Progenitor cell of endocrine pancreas (in vitro differentiated cells): ENCODE measurements around the gene RGS7. TPM values are rescaled to one million over a fixed set of nuclear protein-coding genes. Genes with fewer than 3 reads are reported as not detected.

ENCODE experiments used
- DNase-seq: peaks from one replicate; pipeline ENCODE4 v3.0.0; 2021; ENCODE audit warnings: low spot score; ENCODE audit not compliant: unreplicated experiment
- H3K27ac Mint-ChIP-seq: 2 replicates; pipeline ENCODE4 v1.8.0; 2021; ENCODE audit warnings: mild to moderate bottlenecking, moderate library complexity, mixed read lengths
- H3K27me3 Mint-ChIP-seq: 2 replicates; pipeline ENCODE4 v1.8.0; 2021; ENCODE audit warnings: mixed read lengths
- H3K36me3 Mint-ChIP-seq: 2 replicates; pipeline ENCODE4 v1.8.0; 2022; ENCODE audit warnings: mixed read lengths; ENCODE audit not compliant: insufficient read depth
- H3K4me1 Mint-ChIP-seq: 2 replicates; pipeline ENCODE4 v1.8.0; 2021; ENCODE audit warnings: low read depth, mixed read lengths
- H3K4me3 Mint-ChIP-seq: 2 replicates; pipeline ENCODE4 v1.8.0; 2021; ENCODE audit warnings: low read depth, mild to moderate bottlenecking, moderate library complexity, mixed read lengths
- H3K9me3 Mint-ChIP-seq: 2 replicates; pipeline ENCODE4 v1.8.0; 2021; ENCODE audit warnings: low read depth, mixed read lengths
- total RNA-seq: library from RNA; stranded (reverse); gene quantifications from 2 replicates; pipeline ENCODE4 v1.2.1, GENCODE V29; 2021
- TF ChIP-seq, protein P1 (sequence below): fragments of 200-600 bp; sonication (generic); IDR thresholded peaks from one replicate; pipeline ENCODE4 v1.5.0; 2021; ENCODE audit warnings: antibody characterized with exemption, mild to moderate bottlenecking; ENCODE audit not compliant: unreplicated experiment

RGS7 gene
- total RNA-seq, 1 donor from 2014 or later = 2.4 TPM

DNA sequence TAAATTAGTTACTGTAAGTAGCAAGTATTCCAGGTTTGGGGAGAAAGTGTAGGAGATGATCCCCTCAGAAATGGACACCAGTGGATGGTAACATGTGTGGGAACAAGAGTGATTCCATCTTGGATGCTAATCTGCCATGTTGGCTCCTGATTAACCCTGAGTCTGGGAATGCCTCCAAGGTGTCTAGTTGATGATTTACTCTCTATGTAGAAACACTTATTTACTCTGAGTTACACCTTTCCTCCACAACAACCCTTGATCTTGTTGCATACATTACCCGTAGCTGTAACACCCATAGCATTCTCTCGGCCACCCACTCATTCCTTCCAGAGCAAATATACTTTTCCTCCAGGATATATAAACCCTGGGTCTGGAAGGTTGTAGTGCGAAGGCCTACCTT is 429.2 kb downstream of the RGS7 start:
- Mint-ChIP-seq H3K27ac (no peak overlapping the region), H3K36me3 (no peaks in the 10 kb centered on the region), H3K27me3 (no peaks in the 10 kb centered on the region), H3K9me3 (peaks cover 3% of the 10 kb centered on the region), H3K4me3 (no peak overlapping the region), H3K4me1 (peaks cover 2% of the 10 kb centered on the region)
- TF ChIP-seq, protein P1, sequence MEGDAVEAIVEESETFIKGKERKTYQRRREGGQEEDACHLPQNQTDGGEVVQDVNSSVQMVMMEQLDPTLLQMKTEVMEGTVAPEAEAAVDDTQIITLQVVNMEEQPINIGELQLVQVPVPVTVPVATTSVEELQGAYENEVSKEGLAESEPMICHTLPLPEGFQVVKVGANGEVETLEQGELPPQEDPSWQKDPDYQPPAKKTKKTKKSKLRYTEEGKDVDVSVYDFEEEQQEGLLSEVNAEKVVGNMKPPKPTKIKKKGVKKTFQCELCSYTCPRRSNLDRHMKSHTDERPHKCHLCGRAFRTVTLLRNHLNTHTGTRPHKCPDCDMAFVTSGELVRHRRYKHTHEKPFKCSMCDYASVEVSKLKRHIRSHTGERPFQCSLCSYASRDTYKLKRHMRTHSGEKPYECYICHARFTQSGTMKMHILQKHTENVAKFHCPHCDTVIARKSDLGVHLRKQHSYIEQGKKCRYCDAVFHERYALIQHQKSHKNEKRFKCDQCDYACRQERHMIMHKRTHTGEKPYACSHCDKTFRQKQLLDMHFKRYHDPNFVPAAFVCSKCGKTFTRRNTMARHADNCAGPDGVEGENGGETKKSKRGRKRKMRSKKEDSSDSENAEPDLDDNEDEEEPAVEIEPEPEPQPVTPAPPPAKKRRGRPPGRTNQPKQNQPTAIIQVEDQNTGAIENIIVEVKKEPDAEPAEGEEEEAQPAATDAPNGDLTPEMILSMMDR = no peak
- no peak for DNase-seq

- Mint-ChIP-seq H3K27me3 (no peaks in the 10 kb centered on the region), H3K4me1 (peaks cover 2% of the 10 kb centered on the region), H3K4me3 (no peak overlapping the region), H3K27ac (no peak overlapping the region), H3K9me3 (peaks cover 11% of the 10 kb centered on the region), H3K36me3 (no peaks in the 10 kb centered on the region)
- no peak for DNase-seq
- TF ChIP-seq, protein P1 = no peak
Measured at GRCh38 chr1:240925273-240925672, 431.7 kb downstream of the RGS7 start.

GRCh38 chr1:240917976-240918375 is 439.0 kb downstream of the RGS7 start:
- Mint-ChIP-seq H3K9me3 (peaks cover 13% of the 10 kb centered on the region), H3K36me3 (no peaks in the 10 kb centered on the region), H3K27me3 (no peaks in the 10 kb centered on the region), H3K4me1 (no peaks in the 10 kb centered on the region), H3K4me3 (no peak overlapping the region), H3K27ac (no peak overlapping the region)
- no peak for DNase-seq
- TF ChIP-seq, protein P1 = no peak

DNA sequence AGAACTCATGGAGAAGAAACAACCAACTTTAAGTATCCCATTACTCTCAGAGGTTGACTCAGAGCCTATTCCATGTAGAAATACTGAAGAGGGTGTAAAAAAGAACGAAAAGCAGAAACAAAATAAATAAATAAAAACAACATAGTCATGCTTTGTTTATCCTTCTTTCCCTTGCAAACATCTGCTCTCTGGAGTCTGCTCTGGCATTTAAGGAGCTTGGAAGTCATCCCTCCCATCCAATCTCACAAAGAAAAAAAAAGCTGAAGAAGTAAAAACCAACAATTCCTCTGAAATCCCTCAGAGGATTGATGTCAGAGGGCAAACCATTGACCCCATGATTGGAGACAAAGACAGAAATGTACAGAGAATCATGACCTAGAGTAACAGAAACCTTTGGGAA is 442.5 kb downstream of the RGS7 start:
- no peaks in the 10 kb centered on the region for H3K36me3 Mint-ChIP-seq
- no peak overlapping the region for H3K27ac Mint-ChIP-seq
- H3K4me3 Mint-ChIP-seq = no peak overlapping the region
- H3K27me3 Mint-ChIP-seq = no peaks in the 10 kb centered on the region
- no peak for DNase-seq
- TF ChIP-seq, protein P1 = no peak
- H3K4me1 Mint-ChIP-seq = no peaks in the 10 kb centered on the region
- no peaks in the 10 kb centered on the region for H3K9me3 Mint-ChIP-seq

DNA sequence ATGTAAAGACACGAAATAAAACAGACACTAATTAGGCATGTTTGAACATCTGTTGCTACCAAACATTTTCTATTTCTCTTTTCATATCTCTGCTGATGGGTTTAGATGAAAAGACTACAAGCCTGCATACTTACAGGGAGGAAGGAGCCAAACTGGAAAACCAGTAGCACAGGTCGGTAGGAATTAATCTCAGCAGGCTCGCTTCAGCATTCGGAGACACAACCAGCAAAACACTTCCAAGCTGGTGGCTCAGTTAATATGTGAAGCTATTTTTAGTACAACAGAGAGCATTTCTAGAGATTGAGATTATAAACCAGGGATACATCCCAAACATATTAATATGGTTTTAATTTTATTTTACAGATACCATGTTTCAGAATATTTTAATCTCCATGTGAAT is 444.2 kb downstream of the RGS7 start:
- TF ChIP-seq, protein P1 = no peak
- H3K27me3 Mint-ChIP-seq = no peaks in the 10 kb centered on the region
- DNase-seq = no peak
- H3K27ac Mint-ChIP-seq = no peak overlapping the region
- no peak overlapping the region for H3K4me3 Mint-ChIP-seq
- no peaks in the 10 kb centered on the region for H3K36me3 Mint-ChIP-seq
- H3K4me1 Mint-ChIP-seq = no peaks in the 10 kb centered on the region
- H3K9me3 Mint-ChIP-seq = no peaks in the 10 kb centered on the region
